Neural progenitor cell (in vitro differentiated cells): ENCODE data around the gene EDN1. TPM values are rescaled to one million over a fixed set of nuclear protein-coding genes. Genes with fewer than 3 reads are reported as not detected.
A peak's percentile ranks its signal among the peaks of the same experiment; 100 is the strongest.
"Not testable (repeated sequence)": the region's sequence is repeated elsewhere in the genome, so short reads cannot be mapped to it uniquely, and the experiment has no call there.

ENCODE experiments used
- DNase-seq: peaks from one replicate; pipeline ENCODE4 v3.0.0-alpha.2; 2016; ENCODE audit warnings: low spot score
- H2AFZ ChIP-seq: fragments of 200-600 bp; sonication (generic); replicated peaks from 2 replicates; pipeline ENCODE4 v1.6.1; 2016; ENCODE audit warnings: antibody characterized with exemption
- H3F3A ChIP-seq: fragments of 200-600 bp; sonication (generic); 2 replicates; pipeline ENCODE4 v1.6.1; 2016; ENCODE audit warnings: antibody characterized with exemption, low read depth
- H3K27ac ChIP-seq: fragments of 200-600 bp; sonication (generic); 2 replicates; pipeline ENCODE4 v1.5.1; 2016; ENCODE audit warnings: mild to moderate bottlenecking
- H3K27me3 ChIP-seq: fragments of 200-600 bp; sonication (generic); 2 replicates; pipeline ENCODE4 v1.6.1; 2016; ENCODE audit warnings: mild to moderate bottlenecking, moderate library complexity
- H3K36me3 ChIP-seq: fragments of 200-600 bp; sonication (generic); 2 replicates; pipeline ENCODE4 v1.5.1; 2016
- H3K4me1 ChIP-seq: fragments of 200-600 bp; sonication (generic); 2 replicates; pipeline ENCODE4 v1.6.1; 2016; ENCODE audit warnings: mixed run types
- H3K4me2 ChIP-seq: fragments of 200-600 bp; sonication (generic); 2 replicates; pipeline ENCODE4 v1.6.1; 2016
- H3K4me3 ChIP-seq: fragments of 200-600 bp; sonication (generic); 2 replicates; pipeline ENCODE4 v1.5.1; 2016
- H3K79me2 ChIP-seq: fragments of 200-600 bp; sonication (generic); 2 replicates; pipeline ENCODE4 v1.6.1; 2016; ENCODE audit warnings: low read depth
- H3K9ac ChIP-seq: fragments of 200-600 bp; sonication (generic); 2 replicates; pipeline ENCODE4 v1.6.1; 2016
- H3K9me3 ChIP-seq: fragments of 200-600 bp; sonication (generic); 2 replicates; pipeline ENCODE4 v1.5.1; 2016; ENCODE audit warnings: low read depth
- H4K20me1 ChIP-seq: fragments of 200-600 bp; sonication (generic); 2 replicates; pipeline ENCODE4 v1.6.1; 2016; ENCODE audit warnings: low read depth
- H3K27ac Mint-ChIP-seq: 3 replicates; pipeline ENCODE4 v1.8.0; 2021; ENCODE audit warnings: mixed read lengths
- H3K27me3 Mint-ChIP-seq: 2 replicates; pipeline ENCODE4 v1.8.0; 2022; ENCODE audit warnings: low read depth, mild to moderate bottlenecking, inconsistent platforms, moderate library complexity, mixed read lengths; ENCODE audit not compliant: insufficient read depth
- H3K36me3 Mint-ChIP-seq: 3 replicates; pipeline ENCODE4 v1.8.0; 2021; ENCODE audit warnings: mixed read lengths
- H3K4me1 Mint-ChIP-seq: 3 replicates; pipeline ENCODE4 v1.8.0; 2021; ENCODE audit warnings: mixed read lengths
- H3K4me3 Mint-ChIP-seq: 3 replicates; pipeline ENCODE4 v1.8.0; 2021; ENCODE audit warnings: mild to moderate bottlenecking, moderate library complexity, mixed read lengths
- H3K9me3 Mint-ChIP-seq: 3 replicates; pipeline ENCODE4 v1.8.0; 2020; ENCODE audit warnings: mixed read lengths
- EZH2 ChIP-seq: fragments of 200-600 bp; sonication (generic); IDR thresholded peaks from 2 replicates; pipeline ENCODE4 v1.6.1; 2017; ENCODE audit warnings: antibody characterized with exemption, mild to moderate bottlenecking, moderate library complexity
- EZH2phosphoT487 ChIP-seq: fragments of 200-600 bp; sonication (generic); IDR thresholded peaks from 2 replicates; pipeline ENCODE4 v1.6.1; 2017; ENCODE audit warnings: antibody characterized with exemption
- total RNA-seq: library from RNA; depleted of rRNA; stranded (reverse); fragments of >200 nt; gene quantifications from 2 replicates; pipeline ENCODE4 v1.2.3, GENCODE V29; 2015; ENCODE audit warnings: low replicate concordance
- TF ChIP-seq, protein P1 (sequence below): fragments of 200-600 bp; sonication (generic); IDR thresholded peaks from 2 replicates; pipeline ENCODE4 v1.5.1; 2017; ENCODE audit warnings: antibody characterized with exemption, mild to moderate bottlenecking

The EDN1 gene
- total RNA-seq, 1 donor from 2014 or later = 2.9 TPM

DNA sequence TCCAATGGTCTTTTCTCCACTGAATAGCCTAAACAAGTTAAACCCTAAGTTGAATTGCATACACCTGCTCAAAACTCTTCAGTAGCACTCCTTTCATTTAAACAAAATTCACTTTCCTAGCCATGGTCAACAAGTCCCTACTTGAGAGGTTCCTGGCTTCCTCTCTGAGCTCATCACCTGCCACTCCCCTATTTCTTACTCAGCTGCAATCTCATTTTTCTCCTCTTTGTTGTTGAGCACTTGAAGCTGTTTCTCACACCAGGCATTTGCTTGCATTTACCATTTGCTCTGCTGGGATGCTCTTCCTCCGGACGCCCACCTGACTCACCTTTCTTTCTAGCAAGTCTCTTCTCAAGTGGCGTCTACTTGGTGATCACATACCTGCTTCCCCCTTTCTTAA, 38.5 kb downstream of the EDN1 start:
- Histone ChIP-seq H3F3A (peaks cover 19% of the 10 kb centered on the region), H4K20me1 (no peaks in the 10 kb centered on the region), H3K4me1 (peaks cover 14% of the 10 kb centered on the region), H3K9me3 (no peaks in the 10 kb centered on the region), H3K79me2 (no peaks in the 10 kb centered on the region), H3K9ac (no peak overlapping the region), H3K4me2 (no peak overlapping the region), H3K27ac (no peak overlapping the region), H2AFZ (peak overlapping the region; percentile 38), H3K36me3 (no peaks in the 10 kb centered on the region), H3K27me3 (no peaks in the 10 kb centered on the region), H3K4me3 (no peak overlapping the region)
- Mint-ChIP-seq H3K27ac (no peak overlapping the region), H3K4me3 (no peak overlapping the region), H3K4me1 (no peaks in the 10 kb centered on the region), H3K36me3 (no peaks in the 10 kb centered on the region), H3K9me3 (no peaks in the 10 kb centered on the region), H3K27me3 (no peaks in the 10 kb centered on the region)
- TF ChIP-seq EZH2phosphoT487 (no peak), EZH2 (no peak)
- TF ChIP-seq, protein P1, sequence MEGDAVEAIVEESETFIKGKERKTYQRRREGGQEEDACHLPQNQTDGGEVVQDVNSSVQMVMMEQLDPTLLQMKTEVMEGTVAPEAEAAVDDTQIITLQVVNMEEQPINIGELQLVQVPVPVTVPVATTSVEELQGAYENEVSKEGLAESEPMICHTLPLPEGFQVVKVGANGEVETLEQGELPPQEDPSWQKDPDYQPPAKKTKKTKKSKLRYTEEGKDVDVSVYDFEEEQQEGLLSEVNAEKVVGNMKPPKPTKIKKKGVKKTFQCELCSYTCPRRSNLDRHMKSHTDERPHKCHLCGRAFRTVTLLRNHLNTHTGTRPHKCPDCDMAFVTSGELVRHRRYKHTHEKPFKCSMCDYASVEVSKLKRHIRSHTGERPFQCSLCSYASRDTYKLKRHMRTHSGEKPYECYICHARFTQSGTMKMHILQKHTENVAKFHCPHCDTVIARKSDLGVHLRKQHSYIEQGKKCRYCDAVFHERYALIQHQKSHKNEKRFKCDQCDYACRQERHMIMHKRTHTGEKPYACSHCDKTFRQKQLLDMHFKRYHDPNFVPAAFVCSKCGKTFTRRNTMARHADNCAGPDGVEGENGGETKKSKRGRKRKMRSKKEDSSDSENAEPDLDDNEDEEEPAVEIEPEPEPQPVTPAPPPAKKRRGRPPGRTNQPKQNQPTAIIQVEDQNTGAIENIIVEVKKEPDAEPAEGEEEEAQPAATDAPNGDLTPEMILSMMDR = no peak
- no peak for DNase-seq

DNA sequence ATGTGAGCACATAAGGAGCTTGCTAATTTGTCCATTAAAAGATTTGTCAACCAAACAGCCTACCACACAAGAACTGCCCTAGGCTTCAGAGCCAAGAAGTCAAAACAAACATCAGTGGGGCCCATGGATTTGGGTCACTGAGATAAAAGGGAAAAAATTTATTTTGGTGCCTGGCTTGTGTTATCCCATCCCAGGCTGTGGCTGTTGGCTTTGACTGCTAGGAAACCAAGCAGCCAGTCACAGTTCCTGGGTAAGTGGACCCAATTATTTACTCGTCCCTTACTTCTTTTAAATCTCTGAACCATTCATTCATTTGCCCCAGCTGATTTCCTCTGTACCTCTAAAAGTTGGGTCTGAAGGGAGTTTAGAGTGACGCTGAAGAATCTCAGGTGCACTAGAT, 41.3 kb downstream of the EDN1 start:
- Histone ChIP-seq H3K27me3 (no peaks in the 10 kb centered on the region), H3K4me3 (no peak overlapping the region), H3F3A (peaks cover 12% of the 10 kb centered on the region), H3K27ac (no peak overlapping the region), H3K79me2 (no peaks in the 10 kb centered on the region), H3K9me3 (no peaks in the 10 kb centered on the region), H3K4me2 (no peak overlapping the region), H3K36me3 (no peaks in the 10 kb centered on the region), H2AFZ (no peak overlapping the region), H3K4me1 (peaks cover 15% of the 10 kb centered on the region), H3K9ac (no peak overlapping the region), H4K20me1 (no peaks in the 10 kb centered on the region)
- Mint-ChIP-seq H3K27ac (no peak overlapping the region), H3K9me3 (no peaks in the 10 kb centered on the region), H3K4me3 (no peak overlapping the region), H3K36me3 (no peaks in the 10 kb centered on the region), H3K27me3 (no peaks in the 10 kb centered on the region), H3K4me1 (no peaks in the 10 kb centered on the region)
- no peak for DNase-seq
- TF ChIP-seq EZH2phosphoT487 = no peak
- TF ChIP-seq EZH2 = no peak
- TF ChIP-seq, protein P1 = no peak

DNA sequence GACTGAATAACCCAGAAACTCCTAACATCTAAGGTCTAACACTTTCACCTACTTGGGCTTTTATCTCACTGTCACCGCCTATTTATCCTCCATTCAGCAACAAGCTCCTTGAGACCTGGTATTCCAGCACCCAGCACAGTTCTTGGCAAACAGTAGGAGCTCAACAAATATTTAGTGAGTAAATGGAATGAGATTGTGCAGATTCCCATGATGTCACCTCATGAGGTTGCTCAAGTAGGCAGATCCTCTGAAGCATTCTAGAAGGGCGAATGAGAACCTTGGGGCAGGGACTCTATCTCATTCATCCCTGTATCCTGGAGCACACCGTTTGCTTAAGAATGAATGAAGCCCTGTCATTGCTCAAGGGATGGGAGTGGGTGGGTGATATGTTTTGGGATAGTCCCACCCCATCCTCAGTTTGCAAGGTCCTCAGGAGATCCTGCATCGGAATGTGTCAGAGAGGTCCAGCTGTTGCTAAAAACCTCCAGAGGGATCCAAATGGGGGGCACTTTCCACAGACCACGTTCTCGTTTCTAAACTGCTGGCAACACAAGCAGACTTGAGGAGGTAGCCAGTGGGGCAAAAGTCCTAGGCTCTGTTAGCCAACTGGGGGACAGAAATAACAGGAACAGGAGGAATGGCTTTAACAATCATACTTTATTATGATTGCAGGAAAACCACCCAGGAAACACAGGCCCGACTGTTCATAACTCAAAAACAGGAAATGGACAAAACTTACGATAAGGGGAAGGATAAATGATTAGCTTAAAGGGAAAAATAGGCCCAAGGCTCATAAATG, 42.0 kb downstream of the EDN1 start:
- no peak for TF ChIP-seq EZH2
- TF ChIP-seq, protein P1 = no peak
- TF ChIP-seq EZH2phosphoT487 = no peak
- Histone ChIP-seq H3F3A (peaks cover 15% of the 10 kb centered on the region), H3K4me1 (peaks cover 16% of the 10 kb centered on the region), H3K9me3 (no peaks in the 10 kb centered on the region), H3K79me2 (no peaks in the 10 kb centered on the region), H2AFZ (no peak overlapping the region), H3K4me2 (no peak overlapping the region), H3K9ac (no peak overlapping the region), H4K20me1 (no peaks in the 10 kb centered on the region), H3K4me3 (no peak overlapping the region), H3K27me3 (no peaks in the 10 kb centered on the region), H3K36me3 (no peaks in the 10 kb centered on the region), H3K27ac (no peak overlapping the region)
- Mint-ChIP-seq H3K36me3 (no peaks in the 10 kb centered on the region), H3K4me1 (no peaks in the 10 kb centered on the region), H3K27ac (no peak overlapping the region), H3K9me3 (no peaks in the 10 kb centered on the region), H3K4me3 (no peak overlapping the region), H3K27me3 (no peaks in the 10 kb centered on the region)
- no peak for DNase-seq

DNA sequence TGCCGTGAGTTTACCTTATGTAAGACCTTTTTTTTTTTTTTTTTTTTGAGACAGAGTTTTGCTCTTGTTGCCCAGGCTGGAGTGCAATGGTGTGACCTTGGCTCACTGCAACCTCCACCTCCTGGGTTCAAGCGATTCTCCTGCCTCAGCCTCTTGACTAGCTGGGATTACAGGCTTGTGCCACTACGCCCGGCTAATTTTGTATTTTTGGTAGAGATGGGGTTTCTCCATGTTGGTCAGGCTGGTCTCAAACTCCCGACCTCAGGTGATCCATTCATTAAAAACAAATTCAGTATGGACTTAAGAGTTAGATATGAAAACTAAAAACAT, 42.6 kb downstream of the EDN1 start:
- H3K4me1 ChIP-seq = peaks cover 12% of the 10 kb centered on the region
- H3K4me3 ChIP-seq, H3K4me1 Mint-ChIP-seq, H3K79me2 ChIP-seq, H3K36me3 Mint-ChIP-seq, DNase-seq, H3K27me3 ChIP-seq, H2AFZ ChIP-seq, H3K4me3 Mint-ChIP-seq, H3K27ac ChIP-seq, H3K27ac Mint-ChIP-seq, H3K9ac ChIP-seq, H3K4me2 ChIP-seq, H4K20me1 ChIP-seq, H3K27me3 Mint-ChIP-seq, H3K9me3 Mint-ChIP-seq, H3K36me3 ChIP-seq, H3K9me3 ChIP-seq: not testable (repeated sequence)
- peaks cover 15% of the 10 kb centered on the region for H3F3A ChIP-seq
